HCT116 (cell line): Measurements from ENCODE around the gene TENM3.

Experiments used
- POLR2AphosphoS5 ChIP-seq: IDR thresholded peaks from 2 replicates; pipeline ENCODE4 v1.6.1; 2011; ENCODE audit warnings: mild to moderate bottlenecking, low read depth, low read length, moderate library complexity
- TF ChIP-seq, protein P1 (sequence below), 3 experiments: fragments of 200-600 bp in 1 of 3; sonication (generic) in 1 of 3; IDR thresholded peaks in 2 of 3; conservative IDR thresholded peaks in 1 of 3; 2 replicates each; pipeline ENCODE4 v1.5.1; 2012 to 2017; ENCODE audit warnings: low read depth in 2 of 3, low read length in 2 of 3, antibody characterized with exemption in 1 of 3, borderline replicate concordance in 1 of 3, control low read depth in 1 of 3, mild to moderate bottlenecking in 1 of 3, mixed read lengths in 1 of 3, mixed run types in 1 of 3, moderate library complexity in 1 of 3; ENCODE audit not compliant: insufficient read depth in 1 of 3

DNA sequence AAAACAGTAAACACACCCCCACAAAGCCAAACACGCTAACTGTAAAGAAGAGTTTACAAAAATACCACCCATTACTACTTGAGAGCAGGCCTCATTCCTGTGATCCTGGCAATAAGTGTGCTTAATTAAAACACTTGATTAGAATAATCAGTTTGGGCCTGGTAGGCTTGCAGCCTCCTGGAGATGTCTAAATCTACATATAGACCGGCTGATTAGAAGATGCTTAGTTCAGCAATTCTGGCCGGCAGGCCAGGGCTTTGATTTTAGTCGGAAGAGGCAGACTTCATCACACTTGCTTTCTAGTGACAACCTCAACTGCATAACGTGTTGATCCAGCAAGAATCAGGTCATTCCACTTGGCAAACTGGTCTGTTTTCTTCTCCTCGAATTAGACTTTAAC is 560.0 kb downstream of the TENM3 start:
- TF ChIP-seq, protein P1, sequence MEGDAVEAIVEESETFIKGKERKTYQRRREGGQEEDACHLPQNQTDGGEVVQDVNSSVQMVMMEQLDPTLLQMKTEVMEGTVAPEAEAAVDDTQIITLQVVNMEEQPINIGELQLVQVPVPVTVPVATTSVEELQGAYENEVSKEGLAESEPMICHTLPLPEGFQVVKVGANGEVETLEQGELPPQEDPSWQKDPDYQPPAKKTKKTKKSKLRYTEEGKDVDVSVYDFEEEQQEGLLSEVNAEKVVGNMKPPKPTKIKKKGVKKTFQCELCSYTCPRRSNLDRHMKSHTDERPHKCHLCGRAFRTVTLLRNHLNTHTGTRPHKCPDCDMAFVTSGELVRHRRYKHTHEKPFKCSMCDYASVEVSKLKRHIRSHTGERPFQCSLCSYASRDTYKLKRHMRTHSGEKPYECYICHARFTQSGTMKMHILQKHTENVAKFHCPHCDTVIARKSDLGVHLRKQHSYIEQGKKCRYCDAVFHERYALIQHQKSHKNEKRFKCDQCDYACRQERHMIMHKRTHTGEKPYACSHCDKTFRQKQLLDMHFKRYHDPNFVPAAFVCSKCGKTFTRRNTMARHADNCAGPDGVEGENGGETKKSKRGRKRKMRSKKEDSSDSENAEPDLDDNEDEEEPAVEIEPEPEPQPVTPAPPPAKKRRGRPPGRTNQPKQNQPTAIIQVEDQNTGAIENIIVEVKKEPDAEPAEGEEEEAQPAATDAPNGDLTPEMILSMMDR (IDR thresholded peaks at IDR 0.05 in 2 of 3, conservative IDR thresholded peaks at IDR 0.05 in 1 of 3; ENCODE audit: borderline replicate concordance in 1 of 3, insufficient read depth in 1 of 3, low read depth in 2 of 3, low read length in 2 of 3) = no peak
- TF ChIP-seq POLR2AphosphoS5 = no peak
